ENCODE measurements around the gene SLC38A1.

DNA sequence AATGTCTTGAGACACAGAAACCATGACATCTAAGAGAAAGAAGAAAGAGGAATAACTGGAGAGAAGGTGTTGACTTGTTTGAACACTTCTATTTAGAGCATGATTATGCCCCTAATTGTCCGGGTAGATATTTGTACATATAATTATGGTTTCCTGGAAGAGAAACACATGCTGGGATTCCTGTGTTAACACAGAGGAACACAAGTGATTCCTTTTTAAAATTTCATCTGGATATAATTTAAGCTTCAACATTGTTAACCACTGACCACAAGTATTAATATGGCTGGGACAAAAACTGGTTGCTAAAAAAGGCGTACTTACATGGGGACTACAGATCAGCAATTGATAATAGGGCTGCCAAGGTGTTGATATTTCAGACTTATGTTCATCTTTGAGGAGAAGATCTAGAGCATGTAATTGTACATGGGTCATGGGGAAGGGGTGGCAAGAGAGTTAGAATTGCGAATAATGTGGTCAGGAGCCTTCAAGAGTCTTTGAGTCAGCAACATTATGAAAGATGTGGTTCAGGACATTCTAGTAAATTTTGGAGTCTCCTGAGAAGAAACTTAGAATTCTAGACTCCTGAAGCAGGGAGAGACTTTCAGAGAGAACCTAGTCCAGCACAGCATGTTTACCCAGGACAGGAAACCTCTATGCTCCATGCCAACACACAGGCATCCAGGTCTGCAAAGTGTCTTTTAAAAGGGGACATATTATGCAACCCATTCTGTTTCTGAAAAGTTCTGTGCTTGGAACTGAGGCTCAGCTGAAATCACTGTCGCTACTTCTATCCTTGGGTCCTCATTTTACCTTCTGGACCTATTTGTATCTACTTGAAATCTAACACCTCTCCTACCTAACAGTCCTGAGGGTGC, 56.5 kb downstream of the SLC38A1 start:
- no peak for TF ChIP-seq POLR2A (IDR thresholded peaks at IDR 0.05)
- TF ChIP-seq, protein P1, sequence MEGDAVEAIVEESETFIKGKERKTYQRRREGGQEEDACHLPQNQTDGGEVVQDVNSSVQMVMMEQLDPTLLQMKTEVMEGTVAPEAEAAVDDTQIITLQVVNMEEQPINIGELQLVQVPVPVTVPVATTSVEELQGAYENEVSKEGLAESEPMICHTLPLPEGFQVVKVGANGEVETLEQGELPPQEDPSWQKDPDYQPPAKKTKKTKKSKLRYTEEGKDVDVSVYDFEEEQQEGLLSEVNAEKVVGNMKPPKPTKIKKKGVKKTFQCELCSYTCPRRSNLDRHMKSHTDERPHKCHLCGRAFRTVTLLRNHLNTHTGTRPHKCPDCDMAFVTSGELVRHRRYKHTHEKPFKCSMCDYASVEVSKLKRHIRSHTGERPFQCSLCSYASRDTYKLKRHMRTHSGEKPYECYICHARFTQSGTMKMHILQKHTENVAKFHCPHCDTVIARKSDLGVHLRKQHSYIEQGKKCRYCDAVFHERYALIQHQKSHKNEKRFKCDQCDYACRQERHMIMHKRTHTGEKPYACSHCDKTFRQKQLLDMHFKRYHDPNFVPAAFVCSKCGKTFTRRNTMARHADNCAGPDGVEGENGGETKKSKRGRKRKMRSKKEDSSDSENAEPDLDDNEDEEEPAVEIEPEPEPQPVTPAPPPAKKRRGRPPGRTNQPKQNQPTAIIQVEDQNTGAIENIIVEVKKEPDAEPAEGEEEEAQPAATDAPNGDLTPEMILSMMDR (IDR thresholded peaks at IDR 0.05) = no peak

Data from sigmoid colon (tissue), 3 donors.